HG03159 (cell line): ENCODE data around the gene BTRC.

Experiments
- ATAC-seq: cut with Tn5 transposase; IDR thresholded peaks from one replicate; pipeline ENCODE4 v1.9.1; 2021; ENCODE audit warnings: mild to moderate bottlenecking, moderate library complexity; ENCODE audit not compliant: unreplicated experiment

Gene BTRC

GRCh38 chr10:101441541-101442455 is 87.8 kb downstream of the BTRC start:
- no peak for ATAC-seq

GRCh38 chr10:101442456-101442800 is 88.5 kb downstream of the BTRC start:
- no peak for ATAC-seq

- ATAC-seq, result no peak
Observed at GRCh38 chr10:101444058-101444898, 90.3 kb downstream of the BTRC start.

- ATAC-seq, result no peak
Observed at GRCh38 chr10:101446071-101446470, 92.1 kb downstream of the BTRC start.

- ATAC-seq, result no peak
Observed at GRCh38 chr10:101446947-101447346, 93.0 kb downstream of the BTRC start.

GRCh38 chr10:101447477-101447876 is 93.5 kb downstream of the BTRC start:
- no peak for ATAC-seq

GRCh38 chr10:101450277-101451080 is 96.5 kb downstream of the BTRC start:
- ATAC-seq, result no peak

GRCh38 chr10:101451261-101451660 is 97.3 kb downstream of the BTRC start:
- ATAC-seq, result no peak

- no peak for ATAC-seq
Observed at GRCh38 chr10:101451667-101452069, 97.7 kb downstream of the BTRC start.

- ATAC-seq, result no peak
Observed at GRCh38 chr10:101452176-101452575, 98.2 kb downstream of the BTRC start.

GRCh38 chr10:101452593-101452992 is 98.6 kb downstream of the BTRC start:
- ATAC-seq, result no peak

GRCh38 chr10:101453318-101453717 is 99.4 kb downstream of the BTRC start:
- no peak for ATAC-seq

GRCh38 chr10:101453791-101454718 is 100.1 kb downstream of the BTRC start:
- ATAC-seq, result no peak

- ATAC-seq, result no peak
Observed at GRCh38 chr10:101458869-101459268, 104.9 kb downstream of the BTRC start.

- no peak for ATAC-seq
Observed at GRCh38 chr10:101464082-101464481, 110.1 kb downstream of the BTRC start.

GRCh38 chr10:101464599-101464998 is 110.6 kb downstream of the BTRC start:
- ATAC-seq, result no peak

GRCh38 chr10:101466016-101466912 is 112.3 kb downstream of the BTRC start:
- ATAC-seq, result no peak

- no peak for ATAC-seq
Observed at GRCh38 chr10:101467286-101467770, 113.4 kb downstream of the BTRC start.

GRCh38 chr10:101468159-101468558 is 114.2 kb downstream of the BTRC start:
- ATAC-seq, result no peak
